Measurements from ENCODE around the gene ELAVL1. TPM values are rescaled to one million over a fixed set of nuclear protein-coding genes. Genes with fewer than 3 reads are reported as not detected.

ELAVL1 gene
- total and polyA plus RNA-seq, 2 of the 13 experiments (the other 11 are each of a cell fraction or from before 2014, with no cell fraction given): 27.9 to 38.4 TPM

GRCh38 chr19:8004723-8005513, 523 bp downstream of the ELAVL1 start (continued):
- 0 out of 2 replicates have a peak, but pooled peaks have one; percentile 40 for TF ChIP-seq FOXC1 (CRISPR knock-in tag; IDR thresholded peaks at IDR 0.05; ENCODE audit: borderline replicate concordance)
- TF ChIP-seq ZNF777 (CRISPR knock-in tag; IDR thresholded peaks at IDR 0.05): 0 out of 2 replicates have a peak, but pooled peaks have one; percentile 2
- TF ChIP-seq ESRRA (CRISPR knock-in tag; IDR thresholded peaks at IDR 0.05; ENCODE audit: low read depth): no peak
- TF ChIP-seq KDM5A (IDR thresholded peaks at IDR 0.05; ENCODE audit: borderline replicate concordance, low read length): 0 out of 2 replicates have a peak, but pooled peaks have one; percentile 21

- POLR2A ChIA-PET: interaction anchor here (2.4 kb wide), 1 partner anchor 60 kb away, joined by 19 read pairs; the partner anchor contains the start of gene TIMM44
- peaks cover 51% of the 10 kb centered on the region for H4K20me1 ChIP-seq (ENCODE audit: insufficient read depth, low read length)
- peak overlapping the region; percentile 87 to 100 (median 89) for H3K4me3 ChIP-seq (replicated peaks in 1 of 3; ENCODE audit: insufficient read depth in 1 of 3, low read depth in 2 of 3, low read length in 3 of 3)
- H3K27ac ChIP-seq (ENCODE audit: extremely low read length, insufficient read depth, low read length): peak overlapping the region; percentile 5
- H3K9ac ChIP-seq (ENCODE audit: insufficient read depth, low read depth, low read length): peak overlapping the region; percentile 86
- H2AFZ ChIP-seq (ENCODE audit: low read length): no peak overlapping the region
- CTCF ChIA-PET (ENCODE audit: low intra/inter-chr PET ratio, low total read pairs): no interaction called here
- in situ Hi-C loops (cut with HindIII; ENCODE audit: extremely low pct_ligation_motif_present, low pct_unique_long_range_greater_than_20kb) (loop anchor here (25.0 kb wide), 1 partner anchor 258 kb away; no protein-coding TSS in a partner anchor), intact Hi-C loops (cut with micrococcal nuclease; ENCODE audit: unreplicated experiment) (no loop called here)
- no peak for FAIRE-seq
- H3K27me3 ChIP-seq (ENCODE audit: control insufficient read depth in 1 of 2, insufficient read depth in 2 of 2, low read length in 2 of 2): no peaks in the 10 kb centered on the region
- WGBS (ENCODE audit: low lambda C conversion rate): 37% methylated on average over 6 of the region's 6 CpGs
- peaks cover 6 to 8% of the 10 kb centered on the region in 2 experiments; a peak in 4 of 5 replicates for H3K36me3 ChIP-seq (replicated peaks in 1 of 2; ENCODE audit: control insufficient read depth in 1 of 2, insufficient read depth in 2 of 2, low read length in 2 of 2)
- no peak for DNase-seq (ENCODE audit: low spot score)
- peaks cover 51% of the 10 kb centered on the region for H3K4me1 ChIP-seq (ENCODE audit: insufficient read depth, low read length)
- BruUV-seq (replicated peaks): TSS peak; percentile 75
- no peak for ATAC-seq
- no peaks in the 10 kb centered on the region for H3K9me3 ChIP-seq (ENCODE audit: low read length)
- peaks cover 60% of the 10 kb centered on the region for H3K79me2 ChIP-seq (ENCODE audit: insufficient read depth, low read length)
- peak overlapping the region; percentile 91 for H3K4me2 ChIP-seq (ENCODE audit: low read depth, low read length)
- TF ChIP-seq KDM3A (CRISPR knock-in tag; IDR thresholded peaks at IDR 0.05; ENCODE audit: low read depth) (no peak), ZNF678 (CRISPR knock-in tag; IDR thresholded peaks at IDR 0.05) (no peak), ZFP36L2 (CRISPR knock-in tag; IDR thresholded peaks at IDR 0.05) (no peak), NBN (conservative IDR thresholded peaks at IDR 0.05) (no peak), ATM (IDR thresholded peaks at IDR 0.05; ENCODE audit: borderline replicate concordance) (no peak), GATAD2A (CRISPR knock-in tag; IDR thresholded peaks at IDR 0.05) (no peak), MED8 (CRISPR knock-in tag; IDR thresholded peaks at IDR 0.05; ENCODE audit: insufficient replicate concordance) (no peak), MAF1 (CRISPR knock-in tag; IDR thresholded peaks at IDR 0.05; ENCODE audit: borderline replicate concordance) (no peak), ZNF546 (CRISPR knock-in tag; conservative IDR thresholded peaks at IDR 0.05) (no peak), GABPB1 (CRISPR knock-in tag; IDR thresholded peaks at IDR 0.05) (no peak), ZNF629 (CRISPR knock-in tag; conservative IDR thresholded peaks at IDR 0.05) (peak; percentile 89), SIN3B (IDR thresholded peaks at IDR 0.05; ENCODE audit: low read length) (no peak), ZNF841 (CRISPR knock-in tag; IDR thresholded peaks at IDR 0.05; ENCODE audit: borderline replicate concordance) (no peak), KDM1A (CRISPR knock-in tag; IDR thresholded peaks at IDR 0.05) (0 out of 2 replicates have a peak, but pooled peaks have one; percentile 25), ZMYM3 (CRISPR knock-in tag; IDR thresholded peaks at IDR 0.05) (peak; percentile 64; the same call in 1 of the 2 replicates), ADNP (CRISPR knock-in tag; IDR thresholded peaks at IDR 0.05) (peak; percentile 15; the same call in 1 of the 2 replicates), PCBP1 (IDR thresholded peaks at IDR 0.05; ENCODE audit: borderline replicate concordance, low read depth, low read length) (no peak), ZNF672 (CRISPR knock-in tag; IDR thresholded peaks at IDR 0.05) (no peak), POLR2G (IDR thresholded peaks at IDR 0.05; ENCODE audit: low read depth, low read length) (no peak), RBM22 (optimal IDR thresholded peaks at IDR 0.05; ENCODE audit: low read length) (no peak)
- TF ChIP-seq, protein P1, sequence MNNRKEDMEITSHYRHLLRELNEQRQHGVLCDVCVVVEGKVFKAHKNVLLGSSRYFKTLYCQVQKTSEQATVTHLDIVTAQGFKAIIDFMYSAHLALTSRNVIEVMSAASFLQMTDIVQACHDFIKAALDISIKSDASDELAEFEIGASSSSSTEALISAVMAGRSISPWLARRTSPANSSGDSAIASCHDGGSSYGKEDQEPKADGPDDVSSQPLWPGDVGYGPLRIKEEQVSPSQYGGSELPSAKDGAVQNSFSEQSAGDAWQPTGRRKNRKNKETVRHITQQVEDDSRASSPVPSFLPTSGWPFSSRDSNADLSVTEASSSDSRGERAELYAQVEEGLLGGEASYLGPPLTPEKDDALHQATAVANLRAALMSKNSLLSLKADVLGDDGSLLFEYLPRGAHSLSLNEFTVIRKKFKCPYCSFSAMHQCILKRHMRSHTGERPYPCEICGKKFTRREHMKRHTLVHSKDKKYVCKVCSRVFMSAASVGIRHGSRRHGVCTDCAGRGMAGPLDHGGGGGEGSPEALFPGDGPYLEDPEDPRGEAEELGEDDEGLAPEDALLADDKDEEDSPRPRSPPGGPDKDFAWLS (CRISPR knock-in tag; IDR thresholded peaks at IDR 0.05; ENCODE audit: borderline replicate concordance): no peak
Observed at GRCh38 chr19:8004001-8004400, 1.4 kb downstream of the ELAVL1 start.
